ENCODE results near the gene MAML2. TPM values are rescaled to one million over a fixed set of nuclear protein-coding genes. Genes with fewer than 3 reads are reported as not detected.

Gene MAML2
- total and polyA plus RNA-seq, 2 of the 8 experiments (the other 6 are each of a cell fraction or from before 2014, with no cell fraction given), result 3.8 to 6.6 TPM

- TF ChIP-seq JUN (IDR thresholded peaks at IDR 0.05; ENCODE audit: low read depth, low read length) (no peak), CBX8 (IDR thresholded peaks at IDR 0.05; ENCODE audit: borderline replicate concordance, low read depth, low read length) (no peak), POU5F1 (IDR thresholded peaks at IDR 0.05; ENCODE audit: low read depth, low read length) (no peak), SRF (IDR thresholded peaks at IDR 0.05; ENCODE audit: low read depth, low read length) (no peak), HDAC2 (IDR thresholded peaks at IDR 0.05; ENCODE audit: borderline replicate concordance in 1 of 2, low read depth in 2 of 2, low read length in 2 of 2) (no peak), CHD2 (IDR thresholded peaks at IDR 0.05; ENCODE audit: low read length) (no peak)
Observed at GRCh38 chr11:96110302-96110701, 232.7 kb downstream of the MAML2 start (continued).
